ENCODE results near the gene MMP28. TPM values are rescaled to one million over a fixed set of nuclear protein-coding genes. Genes with fewer than 3 reads are reported as not detected.
A peak's percentile ranks its signal among the peaks of the same experiment; 100 is the strongest.

The MMP28 gene
- total RNA-seq, 1 donor from 2014 or later: 44.6 TPM

DNA sequence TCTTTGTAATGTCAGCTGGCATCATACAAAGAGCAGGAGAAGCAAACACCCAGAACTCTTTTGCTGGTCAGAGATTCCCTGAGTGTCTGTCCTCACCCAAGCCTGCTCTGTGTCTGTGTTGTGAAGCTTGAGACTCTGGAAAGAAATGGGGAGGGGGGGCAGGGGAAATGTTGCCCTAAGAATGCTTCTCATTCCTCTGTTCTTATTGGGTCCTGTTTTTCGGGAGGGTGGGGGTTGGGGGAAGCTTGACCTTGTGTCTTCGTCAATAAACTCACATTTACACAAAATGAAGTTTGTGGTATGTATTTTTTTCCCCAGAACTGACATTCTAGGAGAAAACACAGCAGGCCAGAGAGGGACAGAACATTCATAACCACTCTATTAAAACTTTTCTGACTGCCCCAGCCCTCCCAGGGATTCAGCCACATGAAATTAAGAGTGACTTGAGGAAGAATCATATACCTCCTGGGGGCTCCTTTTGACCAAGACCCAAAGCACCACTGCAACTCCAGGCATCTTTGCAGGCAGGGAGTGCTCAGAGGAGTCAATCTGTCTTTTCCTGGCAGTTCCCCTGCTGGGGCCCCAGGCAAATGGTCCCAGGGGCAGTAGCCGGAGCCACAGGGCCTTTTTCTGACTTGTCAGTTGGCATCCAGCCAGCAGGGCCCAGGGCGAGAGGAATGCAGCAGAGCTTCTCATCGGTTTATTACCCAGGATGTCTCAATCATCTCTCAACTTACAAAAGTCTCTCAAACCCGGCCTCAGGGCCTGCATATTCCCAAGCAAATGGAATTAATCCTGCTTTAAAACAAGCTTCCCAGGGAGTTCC, 69.1 kb downstream of the MMP28 start:
- intact Hi-C loops (cut with DNase I): no loop called here
- H3K4me1 ChIP-seq: peaks cover 0 to 10% of the 10 kb centered on the region in 2 donors

DNA sequence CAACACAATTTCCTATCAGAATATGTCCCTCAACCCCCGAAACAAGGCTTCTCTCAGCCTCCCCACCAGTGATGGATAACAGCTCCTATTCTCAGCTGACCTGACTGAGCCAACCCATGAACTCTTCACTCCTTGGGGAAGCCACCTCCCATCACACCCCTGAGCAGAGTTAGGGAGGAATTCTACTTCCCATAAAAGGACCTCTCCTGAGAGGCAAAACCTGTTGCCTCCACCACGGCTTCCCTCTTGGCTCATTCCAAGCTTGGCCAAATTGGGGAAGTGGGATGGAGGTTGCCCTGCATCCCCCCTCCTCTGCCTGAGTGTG, 69.7 kb downstream of the MMP28 start:
- TF ChIP-seq CTCF (IDR thresholded peaks at IDR 0.05): no peak
- intact Hi-C loops (cut with DNase I): no loop called here
- no peaks in the 10 kb centered on the region for H3K9me3 ChIP-seq
- no peak overlapping the region for H3K27ac ChIP-seq
- H3K27me3 ChIP-seq: no peaks in the 10 kb centered on the region
- H3K4me3 ChIP-seq: no peak overlapping the region
- no peak for DNase-seq (ENCODE audit: low spot score in 2 of 2)
- H3K36me3 ChIP-seq: peaks cover 25 to 47% of the 10 kb centered on the region in 2 donors
- H3K4me1 ChIP-seq: peaks cover 0 to 5% of the 10 kb centered on the region in 2 donors

More for the DNA sequence above, 69.1 kb downstream of the MMP28 start:
- Histone ChIP-seq H3K9me3 (no peaks in the 10 kb centered on the region), H3K36me3 (peaks cover 25 to 45% of the 10 kb centered on the region in 2 donors), H3K27me3 (no peaks in the 10 kb centered on the region), H3K27ac (no peak overlapping the region), H3K4me3 (no peak overlapping the region)
- peak in 1 of 2 donors; percentile 68 for DNase-seq (ENCODE audit: low spot score in 2 of 2)
- no peak for TF ChIP-seq CTCF (IDR thresholded peaks at IDR 0.05)

DNA sequence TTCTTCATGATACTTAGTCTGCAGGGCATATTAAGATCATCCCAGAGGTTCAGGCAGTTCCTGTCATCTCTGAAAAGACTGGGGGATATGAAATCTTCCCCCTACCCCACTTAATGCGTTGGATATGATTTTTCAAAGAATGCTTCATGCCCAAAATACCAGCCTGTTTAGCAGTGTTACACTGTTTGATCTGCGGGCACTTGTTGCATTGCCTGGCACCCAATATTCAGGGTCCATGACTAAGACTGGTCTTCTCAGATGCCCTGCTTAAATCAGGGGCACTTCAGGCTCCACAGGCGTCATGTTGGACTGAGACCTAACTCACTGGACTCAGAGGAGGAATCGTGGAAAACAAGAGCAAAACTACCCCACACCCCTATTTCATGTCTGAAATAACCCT, 70.4 kb downstream of the MMP28 start:
- Histone ChIP-seq H3K36me3 (peaks cover 27 to 47% of the 10 kb centered on the region in 2 donors), H3K4me1 (peaks cover 0 to 3% of the 10 kb centered on the region in 2 donors), H3K27ac (no peak overlapping the region), H3K9me3 (no peaks in the 10 kb centered on the region), H3K27me3 (no peaks in the 10 kb centered on the region), H3K4me3 (no peak overlapping the region)
- no peak for DNase-seq (ENCODE audit: low spot score in 2 of 2)
- no peak for TF ChIP-seq CTCF (IDR thresholded peaks at IDR 0.05)
- intact Hi-C loops (cut with DNase I): no loop called here

DNA sequence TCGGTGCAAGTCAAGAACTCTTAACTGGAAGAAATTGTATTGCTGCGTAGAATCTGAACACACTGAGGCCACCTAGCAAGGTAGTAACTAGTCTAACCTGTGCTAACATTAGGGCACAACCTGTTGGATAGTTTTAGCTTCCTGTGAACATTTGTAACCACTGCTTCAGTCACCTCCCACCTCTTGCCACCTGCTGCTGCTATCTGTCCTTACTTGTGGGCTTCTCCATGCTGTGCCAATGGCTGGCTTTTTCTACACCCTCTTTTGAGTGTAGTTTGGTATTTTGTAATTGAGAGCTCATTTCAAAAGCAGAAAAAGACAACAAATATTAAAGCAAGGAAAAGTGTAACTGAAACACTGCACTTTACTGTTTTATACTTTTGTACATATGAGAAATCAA, 71.7 kb downstream of the MMP28 start:
- peaks cover 0 to 3% of the 10 kb centered on the region in 2 donors for H3K4me1 ChIP-seq
- TF ChIP-seq CTCF (IDR thresholded peaks at IDR 0.05): no peak
- no peak overlapping the region for H3K27ac ChIP-seq
- DNase-seq (ENCODE audit: low spot score in 2 of 2): no peak
- peaks cover 29 to 47% of the 10 kb centered on the region in 2 donors for H3K36me3 ChIP-seq
- H3K9me3 ChIP-seq: no peaks in the 10 kb centered on the region
- H3K4me3 ChIP-seq: no peak overlapping the region
- no peaks in the 10 kb centered on the region for H3K27me3 ChIP-seq
- intact Hi-C loops (cut with DNase I): no loop called here

DNA sequence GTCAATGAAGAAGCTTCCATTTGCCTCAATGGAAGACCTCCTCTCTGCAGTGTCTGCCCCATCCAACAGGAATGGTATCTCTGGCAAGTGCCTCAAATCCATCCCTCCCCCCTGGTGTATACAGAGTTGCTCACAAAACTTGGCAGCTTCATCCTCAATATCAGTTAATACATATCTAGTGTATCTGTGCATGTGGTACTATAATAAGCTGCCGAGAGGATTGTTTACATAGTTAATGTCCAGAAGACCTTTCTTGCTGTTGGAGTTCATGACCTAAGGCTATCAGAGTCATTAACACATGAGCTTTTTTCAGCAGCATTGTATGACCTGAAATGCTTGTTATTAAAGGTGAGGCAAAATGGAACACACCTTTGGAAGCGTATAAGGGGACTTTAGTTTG, 78.0 kb downstream of the MMP28 start:
- no peaks in the 10 kb centered on the region for H3K27me3 ChIP-seq
- peak overlapping the region in 1 of 2 donors; percentile 17 for H3K4me3 ChIP-seq
- H3K36me3 ChIP-seq: peaks cover 4 to 18% of the 10 kb centered on the region in 2 donors
- H3K9me3 ChIP-seq: no peaks in the 10 kb centered on the region
- TF ChIP-seq CTCF (IDR thresholded peaks at IDR 0.05): no peak
- DNase-seq (ENCODE audit: low spot score in 2 of 2): no peak
- intact Hi-C loops (cut with DNase I): loop anchor here (5.0 to 10.0 kb wide), 2 partner anchors 283 to 1465 kb away; partner anchors contain the start of gene SLFN12
- peaks cover 12 to 42% of the 10 kb centered on the region in 2 donors for H3K4me1 ChIP-seq
- peak overlapping the region; percentile 74 to 85 for H3K27ac ChIP-seq
